Calu3 (cell line): ENCODE measurements around the gene EMP2. TPM values are rescaled to one million over a fixed set of nuclear protein-coding genes. Genes with fewer than 3 reads are reported as not detected.

Experiments used
- BruUV-seq: library from RNA; stranded (reverse); fragments of 400-500 nt; replicated peaks from 2 replicates; lab custom pipeline; 2021; lab: Mats Ljungman, UMichigan
- CTCF ChIA-PET: fragments of 300-600 bp; sonication (Branson Sonifier 250); formaldehyde crosslinking; loops from one replicate; lab custom pipeline; 2022; ENCODE audit warnings: antibody characterized with exemption; lab: Charles Lee
- DNase-seq: peaks from one replicate; pipeline ENCODE4 v3.0.0; 2022
- H3K27ac Mint-ChIP-seq: one replicate; pipeline ENCODE4 v1.8.0; 2022; ENCODE audit warnings: mixed read lengths; ENCODE audit not compliant: unreplicated experiment
- H3K27me3 Mint-ChIP-seq: one replicate; pipeline ENCODE4 v1.8.0; 2022; ENCODE audit warnings: mixed read lengths; ENCODE audit not compliant: unreplicated experiment
- H3K36me3 Mint-ChIP-seq: one replicate; pipeline ENCODE4 v1.8.0; 2022; ENCODE audit warnings: mild to moderate bottlenecking, moderate library complexity, mixed read lengths; ENCODE audit not compliant: insufficient read depth, unreplicated experiment
- H3K4me1 Mint-ChIP-seq: one replicate; pipeline ENCODE4 v1.8.0; 2022; ENCODE audit warnings: mild to moderate bottlenecking, low read depth, mixed read lengths; ENCODE audit not compliant: unreplicated experiment
- H3K4me3 Mint-ChIP-seq: one replicate; pipeline ENCODE4 v1.8.0; 2022; ENCODE audit warnings: mild to moderate bottlenecking, low read depth, moderate library complexity, mixed read lengths; ENCODE audit not compliant: unreplicated experiment
- H3K9me3 Mint-ChIP-seq: one replicate; pipeline ENCODE4 v1.8.0; 2022; ENCODE audit warnings: low read depth, mixed read lengths; ENCODE audit not compliant: unreplicated experiment
- CTCF ChIP-seq: fragments of 200-600 bp; IDR thresholded peaks from one replicate; pipeline ENCODE4 v1.8.0; 2022; ENCODE audit warnings: antibody characterized with exemption; ENCODE audit not compliant: unreplicated experiment
- intact Hi-C: fragments of 100-400 bp; cut with micrococcal nuclease; formaldehyde crosslinking; loops from one replicate; pipeline ENCODE4 v1.10.0; 2022; ENCODE audit not compliant: unreplicated experiment
- total RNA-seq: library from RNA; stranded (reverse); gene quantifications from 2 replicates; pipeline ENCODE4 v1.2.3, GENCODE V29; 2022

EMP2 gene
- total RNA-seq, 1 experiment from 2014 or later = 73.9 TPM

GRCh38 chr16:10531582-10531981, 48.8 kb downstream of the EMP2 start:
- BruUV-seq = no TSS peak
- Mint-ChIP-seq H3K4me1 (peaks cover 8% of the 10 kb centered on the region), H3K27me3 (no peaks in the 10 kb centered on the region), H3K36me3 (no peaks in the 10 kb centered on the region), H3K27ac (no peak overlapping the region), H3K4me3 (no peak overlapping the region), H3K9me3 (no peaks in the 10 kb centered on the region)
- no peak for TF ChIP-seq CTCF
- intact Hi-C loops = no loop called here
- no peak for DNase-seq
- CTCF ChIA-PET = no interaction called here

- Mint-ChIP-seq H3K27me3 (no peaks in the 10 kb centered on the region), H3K36me3 (no peaks in the 10 kb centered on the region), H3K27ac (no peak overlapping the region), H3K9me3 (no peaks in the 10 kb centered on the region), H3K4me1 (peaks cover 8% of the 10 kb centered on the region), H3K4me3 (no peak overlapping the region)
- no peak for DNase-seq
- intact Hi-C loops = no loop called here
- no TSS peak for BruUV-seq
- CTCF ChIA-PET = no interaction called here
- no peak for TF ChIP-seq CTCF
Measured at GRCh38 chr16:10530685-10531084, 49.7 kb downstream of the EMP2 start.

- Mint-ChIP-seq H3K36me3 (no peaks in the 10 kb centered on the region), H3K4me1 (peaks cover 8% of the 10 kb centered on the region), H3K9me3 (no peaks in the 10 kb centered on the region), H3K4me3 (no peak overlapping the region), H3K27me3 (no peaks in the 10 kb centered on the region), H3K27ac (no peak overlapping the region)
- no TSS peak for BruUV-seq
- CTCF ChIA-PET = no interaction called here
- intact Hi-C loops = loop anchor here (10.0 kb wide), 1 partner anchor 45 kb away; no protein-coding TSS in a partner anchor
- no peak for DNase-seq
- no peak for TF ChIP-seq CTCF
Measured at GRCh38 chr16:10529895-10530669, 50.3 kb downstream of the EMP2 start.

- BruUV-seq = no TSS peak
- intact Hi-C loops = loop anchor here (10.0 kb wide), 1 partner anchor 46 kb away; no protein-coding TSS in a partner anchor
- Mint-ChIP-seq H3K27ac (no peak overlapping the region), H3K4me1 (peaks cover under 1% of the 10 kb centered on the region), H3K4me3 (no peak overlapping the region), H3K9me3 (no peaks in the 10 kb centered on the region), H3K27me3 (no peaks in the 10 kb centered on the region), H3K36me3 (peaks cover 7% of the 10 kb centered on the region)
- no peak for DNase-seq
- CTCF ChIA-PET = no interaction called here
- no peak for TF ChIP-seq CTCF
Measured at GRCh38 chr16:10528635-10529034, 51.8 kb downstream of the EMP2 start.
